ENCODE results near the gene SYNE2. TPM values are rescaled to one million over a fixed set of nuclear protein-coding genes. Genes with fewer than 3 reads are reported as not detected.
"Not testable (repeated sequence)": the region's sequence is repeated elsewhere in the genome, so short reads cannot be mapped to it uniquely, and the experiment has no call there.

Gene SYNE2
- total RNA-seq, 1 donor from 2014 or later: 36.6 TPM

- DNase-seq (ENCODE audit: low read depth): no peak
- no peak for FAIRE-seq
- no peaks in the 10 kb centered on the region for H3K27me3 ChIP-seq (ENCODE audit: control insufficient read depth, insufficient read depth, low read length)
- TF ChIP-seq CTCF (IDR thresholded peaks at IDR 0.05; ENCODE audit: insufficient read depth, low read length, severe bottlenecking): no peak
- H3K36me3 ChIP-seq (ENCODE audit: control insufficient read depth, insufficient read depth, low read length): peaks cover 7% of the 10 kb centered on the region
- H3K4me3 ChIP-seq (ENCODE audit: low read depth, low read length): no peak overlapping the region
Observed at GRCh38 chr14:64174922-64175782, 322.3 kb downstream of the SYNE2 start.

DNA sequence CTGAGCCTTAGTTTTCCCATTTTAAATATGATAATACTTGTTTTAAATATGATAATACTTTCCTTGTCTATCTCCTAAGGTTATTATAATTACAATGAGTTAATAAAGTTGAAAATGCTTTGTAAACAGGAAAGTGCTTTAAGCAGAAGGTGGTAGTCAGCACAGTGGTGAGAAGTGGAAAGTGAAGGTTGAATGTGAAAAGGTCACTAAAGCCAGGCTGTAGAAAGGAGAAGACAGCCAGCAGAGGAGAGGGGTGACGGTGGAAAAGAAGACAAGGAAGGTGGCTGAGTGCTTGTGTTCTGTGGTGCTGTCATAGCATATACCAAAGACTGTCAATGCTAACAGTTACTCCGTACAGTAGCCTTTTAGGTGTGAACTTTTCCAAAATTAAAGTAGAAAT, 323.5 kb downstream of the SYNE2 start:
- H3K4me3 ChIP-seq (ENCODE audit: low read depth, low read length): no peak overlapping the region
- DNase-seq (ENCODE audit: low read depth) (no peak), FAIRE-seq (no peak)
- H3K27me3 ChIP-seq (ENCODE audit: control insufficient read depth, insufficient read depth, low read length): no peaks in the 10 kb centered on the region
- no peak for TF ChIP-seq CTCF (IDR thresholded peaks at IDR 0.05; ENCODE audit: insufficient read depth, low read length, severe bottlenecking)
- H3K36me3 ChIP-seq (ENCODE audit: control insufficient read depth, insufficient read depth, low read length): peaks cover 1% of the 10 kb centered on the region

GRCh38 chr14:64178814-64179213, 326.0 kb downstream of the SYNE2 start:
- Histone ChIP-seq H3K4me3 (ENCODE audit: low read depth, low read length) (no peak overlapping the region), H3K36me3 (ENCODE audit: control insufficient read depth, insufficient read depth, low read length) (no peaks in the 10 kb centered on the region), H3K27me3 (ENCODE audit: control insufficient read depth, insufficient read depth, low read length) (no peaks in the 10 kb centered on the region)
- no peak for FAIRE-seq
- no peak for TF ChIP-seq CTCF (IDR thresholded peaks at IDR 0.05; ENCODE audit: insufficient read depth, low read length, severe bottlenecking)
- no peak for DNase-seq (ENCODE audit: low read depth)

GRCh38 chr14:64182908-64183307, 330.1 kb downstream of the SYNE2 start:
- not testable (repeated sequence) for DNase-seq (ENCODE audit: low read depth); H3K36me3 ChIP-seq (ENCODE audit: control insufficient read depth, insufficient read depth, low read length); H3K4me3 ChIP-seq (ENCODE audit: low read depth, low read length); FAIRE-seq; H3K27me3 ChIP-seq (ENCODE audit: control insufficient read depth, insufficient read depth, low read length)

GRCh38 chr14:64184103-64184729, 331.4 kb downstream of the SYNE2 start:
- H3K36me3 ChIP-seq (ENCODE audit: control insufficient read depth, insufficient read depth, low read length): peaks cover 3% of the 10 kb centered on the region
- no peak for TF ChIP-seq CTCF (IDR thresholded peaks at IDR 0.05; ENCODE audit: insufficient read depth, low read length, severe bottlenecking)
- FAIRE-seq: no peak

DNA sequence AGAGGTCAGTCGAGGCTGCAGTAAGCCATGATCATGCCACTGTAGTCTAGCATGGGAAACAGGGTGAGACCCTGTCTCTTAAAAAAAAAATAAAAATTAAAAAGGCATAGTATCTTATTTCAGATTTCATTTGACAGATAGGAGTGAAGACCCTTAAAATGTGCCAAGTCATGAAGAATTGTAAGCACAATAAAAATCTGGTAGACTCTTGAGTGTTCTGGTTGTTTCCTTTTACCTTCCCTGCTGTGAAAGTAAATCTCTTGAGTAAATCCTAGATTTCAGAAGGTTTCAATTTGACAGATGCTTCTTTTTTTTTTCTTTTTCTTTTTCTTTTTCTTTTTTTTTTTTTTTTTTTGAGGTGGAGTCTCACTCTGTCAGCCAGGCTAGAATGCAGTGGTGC, 332.4 kb downstream of the SYNE2 start:
- Histone ChIP-seq H3K27me3 (ENCODE audit: control insufficient read depth, insufficient read depth, low read length) (no peaks in the 10 kb centered on the region), H3K4me3 (ENCODE audit: low read depth, low read length) (no peak overlapping the region), H3K36me3 (ENCODE audit: control insufficient read depth, insufficient read depth, low read length) (peaks cover 3% of the 10 kb centered on the region)
- TF ChIP-seq CTCF (IDR thresholded peaks at IDR 0.05; ENCODE audit: insufficient read depth, low read length, severe bottlenecking): no peak
- no peak for FAIRE-seq
- DNase-seq (ENCODE audit: low read depth): no peak

More at GRCh38 chr14:64184103-64184729, 331.4 kb downstream of the SYNE2 start:
- H3K27me3 ChIP-seq (ENCODE audit: control insufficient read depth, insufficient read depth, low read length): no peaks in the 10 kb centered on the region
- DNase-seq (ENCODE audit: low read depth): no peak
- no peak overlapping the region for H3K4me3 ChIP-seq (ENCODE audit: low read depth, low read length)

Measured in bronchial epithelial cell (primary cell).